NCI-H2196 treated with DMSO at 0.1 percent for 48 hours (cell line): Measurements from ENCODE around the gene TRABD2A.

Source experiments
- DNase-seq: peaks from one replicate; lab custom pipeline; 2025; ENCODE audit not compliant: unreplicated experiment; lab: John Stamatoyannopoulos, UW

The TRABD2A gene

GRCh38 chr2:84904717-84905174, 23.9 kb upstream of the TRABD2A start:
- DNase-seq, result no peak

- DNase-seq, result no peak
Observed at GRCh38 chr2:84904151-84904550, 23.3 kb upstream of the TRABD2A start.

GRCh38 chr2:84902526-84902925, 21.6 kb upstream of the TRABD2A start:
- DNase-seq, result no peak

GRCh38 chr2:84901593-84902120, 20.8 kb upstream of the TRABD2A start:
- no peak for DNase-seq

GRCh38 chr2:84900971-84901370, 20.1 kb upstream of the TRABD2A start:
- no peak for DNase-seq

- no peak for DNase-seq
Observed at GRCh38 chr2:84899304-84900204, 18.7 kb upstream of the TRABD2A start.

- DNase-seq, result no peak
Observed at GRCh38 chr2:84897773-84898172, 16.9 kb upstream of the TRABD2A start.

GRCh38 chr2:84896567-84896966, 15.7 kb upstream of the TRABD2A start:
- DNase-seq, result no peak

- no peak for DNase-seq
Observed at GRCh38 chr2:84894758-84895520, 14.1 kb upstream of the TRABD2A start.

GRCh38 chr2:84894131-84894586, 13.3 kb upstream of the TRABD2A start:
- DNase-seq, result no peak

GRCh38 chr2:84891355-84892010, 10.6 kb upstream of the TRABD2A start:
- no peak for DNase-seq

- no peak for DNase-seq
Observed at GRCh38 chr2:84889332-84889731, 8.4 kb upstream of the TRABD2A start.

- no peak for DNase-seq
Observed at GRCh38 chr2:84888401-84889276, 7.8 kb upstream of the TRABD2A start.

GRCh38 chr2:84886791-84887190, 5.9 kb upstream of the TRABD2A start:
- DNase-seq, result no peak

GRCh38 chr2:84885111-84885510, 4.2 kb upstream of the TRABD2A start:
- DNase-seq, result no peak

- no peak for DNase-seq
Observed at GRCh38 chr2:84884449-84884848, 3.6 kb upstream of the TRABD2A start.

GRCh38 chr2:84882775-84883550, 2.1 kb upstream of the TRABD2A start:
- no peak for DNase-seq

GRCh38 chr2:84882414-84882738, 1.5 kb upstream of the TRABD2A start:
- no peak for DNase-seq

- DNase-seq, result peak; percentile 10
Observed at GRCh38 chr2:84881581-84882413, 913 bp upstream of the TRABD2A start.
